K562 (cell line): ENCODE data around the gene EDNRB.

Source experiments
- DACH1 ChIP-seq: fragments of 450-650 bp; IDR thresholded peaks from 2 replicates; pipeline ENCODE4 v1.6.1; 2018; ENCODE audit not compliant: partially characterized antibody
- ETS1 ChIP-seq: conservative IDR thresholded peaks from 2 replicates; pipeline ENCODE4 v1.6.1; 2011; ENCODE audit warnings: low read depth, mild to moderate bottlenecking, low read length; ENCODE audit not compliant: control insufficient read depth
- FOXK2 ChIP-seq, 2 experiments: fragments of 450-650 bp; IDR thresholded peaks in 1 of 2; conservative IDR thresholded peaks in 1 of 2; 2 replicates each; pipeline ENCODE4 v1.6.1; 2016; ENCODE audit warnings: low read depth in 2 of 2, mild to moderate bottlenecking in 1 of 2
- GABPA ChIP-seq: fragments of 200-800 bp; sonication (Bioruptor generic); conservative IDR thresholded peaks from 2 replicates; pipeline ENCODE4 v1.6.1; 2016; ENCODE audit warnings: low read depth, missing genetic modification characterization, missing compliant biosample characterization
- MAZ ChIP-seq, 2 experiments: fragments of 450-650 bp in 1 of 2; sonication (generic) in 1 of 2; formaldehyde crosslinking; IDR thresholded peaks in 1 of 2; conservative IDR thresholded peaks in 1 of 2; 2 replicates each; pipeline versions ENCODE4 v1.4.0 to v1.5.0; 2020; ENCODE audit warnings: mild to moderate bottlenecking in 1 of 2, missing genetic modification reagents in 1 of 2
- TF ChIP-seq, protein P1 (sequence below): sonication (generic); formaldehyde crosslinking; IDR thresholded peaks from 2 replicates; pipeline ENCODE4 v1.8.0; 2023; ENCODE audit warnings: mild to moderate bottlenecking, missing genetic modification reagents

- TF ChIP-seq GABPA (tag) = no peak
- no peak for TF ChIP-seq MAZ (CRISPR knock-in tag; conservative IDR thresholded peaks at IDR 0.05 in 1 of 2, IDR thresholded peaks at IDR 0.05 in 1 of 2)
- TF ChIP-seq, protein P1, sequence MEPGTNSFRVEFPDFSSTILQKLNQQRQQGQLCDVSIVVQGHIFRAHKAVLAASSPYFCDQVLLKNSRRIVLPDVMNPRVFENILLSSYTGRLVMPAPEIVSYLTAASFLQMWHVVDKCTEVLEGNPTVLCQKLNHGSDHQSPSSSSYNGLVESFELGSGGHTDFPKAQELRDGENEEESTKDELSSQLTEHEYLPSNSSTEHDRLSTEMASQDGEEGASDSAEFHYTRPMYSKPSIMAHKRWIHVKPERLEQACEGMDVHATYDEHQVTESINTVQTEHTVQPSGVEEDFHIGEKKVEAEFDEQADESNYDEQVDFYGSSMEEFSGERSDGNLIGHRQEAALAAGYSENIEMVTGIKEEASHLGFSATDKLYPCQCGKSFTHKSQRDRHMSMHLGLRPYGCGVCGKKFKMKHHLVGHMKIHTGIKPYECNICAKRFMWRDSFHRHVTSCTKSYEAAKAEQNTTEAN (CRISPR knock-in tag) = no peak
- TF ChIP-seq ETS1 = no peak
- no peak for TF ChIP-seq DACH1
- TF ChIP-seq FOXK2 (conservative IDR thresholded peaks at IDR 0.05 in 1 of 2, IDR thresholded peaks at IDR 0.05 in 1 of 2; ENCODE audit: low read depth in 2 of 2) = no peak
Observed at GRCh38 chr13:77911751-77912150, 6.9 kb downstream of the EDNRB start.
